GM21526 (cell line): Measurements from ENCODE around the gene GATB.

Source experiments
- ATAC-seq: cut with Tn5 transposase; IDR thresholded peaks from one replicate; pipeline ENCODE4 v1.9.1; 2021; ENCODE audit warnings: moderate library complexity; ENCODE audit not compliant: unreplicated experiment, low FRiP score

The GATB gene

DNA sequence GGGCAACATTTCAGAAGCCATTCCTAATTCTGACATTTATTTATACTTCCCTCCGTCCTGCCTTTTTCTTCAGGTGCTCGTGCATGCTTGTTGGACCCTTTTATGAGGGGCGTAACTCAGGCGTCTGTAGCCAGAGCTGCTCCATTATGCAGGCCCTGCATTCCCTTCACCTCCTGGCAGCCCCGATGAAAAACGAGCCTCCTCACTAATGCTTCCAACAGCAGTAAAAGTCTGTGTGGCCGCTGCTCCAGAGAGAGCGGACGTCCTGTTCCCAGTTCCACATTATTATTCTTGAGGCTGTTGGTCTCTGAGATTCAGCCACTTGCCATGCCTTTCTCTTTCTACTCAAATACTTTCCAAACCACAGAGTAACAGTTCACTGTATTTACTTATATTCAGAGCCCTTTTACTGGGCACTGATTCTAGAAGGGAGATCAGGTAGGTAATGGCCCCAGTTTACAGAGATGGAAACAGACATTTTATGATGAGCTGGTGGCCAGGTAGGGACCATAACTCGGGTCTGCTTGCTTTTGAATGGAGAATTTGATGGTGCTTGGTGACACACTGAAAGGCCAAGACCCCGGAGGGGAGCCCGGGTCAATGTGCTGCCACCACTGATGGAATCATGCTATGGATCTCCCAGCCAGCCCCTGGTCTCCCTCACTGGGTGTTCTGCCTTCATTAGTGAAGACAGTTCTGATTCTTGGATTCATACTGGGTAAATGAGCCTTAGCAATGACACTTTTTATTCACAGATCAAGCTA is 101.0 kb downstream of the GATB start:
- no peak for ATAC-seq

DNA sequence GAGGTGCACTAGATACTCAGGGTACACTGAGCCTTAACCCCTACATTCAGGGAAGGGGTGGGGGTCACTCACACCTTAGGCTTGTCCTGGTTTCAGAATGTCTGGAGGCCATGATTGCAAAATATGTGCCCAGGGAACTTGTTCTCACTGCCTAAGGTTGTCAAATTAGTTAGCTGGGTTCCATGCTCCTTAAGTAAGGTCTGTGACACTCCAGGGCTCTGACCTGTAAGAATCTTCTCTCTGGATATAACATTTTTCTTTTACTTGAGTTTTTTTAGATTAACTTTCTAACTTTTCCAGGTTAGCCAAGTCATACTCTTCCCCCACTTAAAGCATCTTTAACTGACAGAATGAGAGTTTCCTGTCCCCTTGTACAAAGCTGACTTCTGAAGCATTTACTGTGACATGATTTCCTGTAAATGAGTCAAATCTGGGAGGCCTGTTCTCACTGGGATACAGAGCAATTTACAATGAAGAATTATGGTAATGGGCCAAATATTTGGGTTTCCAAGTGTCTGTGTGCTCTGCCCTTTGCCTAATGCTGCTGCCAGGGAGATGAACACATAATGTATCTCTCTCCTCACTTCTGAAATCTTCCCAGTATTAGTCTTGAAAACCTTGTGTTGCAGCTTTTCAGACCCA is 101.7 kb downstream of the GATB start:
- no peak for ATAC-seq

- no peak for ATAC-seq
Observed at GRCh38 chr4:151657896-151658295, 102.9 kb downstream of the GATB start.

GRCh38 chr4:151656058-151656457 is 104.7 kb downstream of the GATB start:
- ATAC-seq = no peak

- ATAC-seq = no peak
Observed at GRCh38 chr4:151653548-151653918, 107.3 kb downstream of the GATB start.

GRCh38 chr4:151652841-151653547 is 107.8 kb downstream of the GATB start:
- ATAC-seq = no peak

DNA sequence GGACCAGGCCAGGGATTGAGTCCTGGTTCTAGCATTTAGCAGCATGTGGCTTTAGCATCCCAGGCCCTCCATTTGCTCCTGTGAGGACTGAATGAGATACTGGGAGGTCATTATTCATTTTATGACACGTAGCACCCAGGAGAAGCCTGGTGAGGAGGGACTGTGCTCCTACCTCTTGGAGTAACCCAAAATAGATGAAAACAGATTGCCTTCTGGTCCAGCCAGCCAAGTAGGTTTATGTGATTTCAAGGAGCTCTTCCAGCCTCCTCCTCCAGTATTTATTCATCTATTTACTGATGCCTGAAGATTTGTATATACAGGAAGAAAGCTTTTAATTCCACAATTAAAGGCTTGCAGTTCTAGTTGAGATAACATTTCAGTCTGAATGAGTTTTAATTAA is 109.3 kb downstream of the GATB start:
- ATAC-seq = no peak

GRCh38 chr4:151649479-151649878 is 111.3 kb downstream of the GATB start:
- no peak for ATAC-seq

GRCh38 chr4:151646322-151646721 is 114.5 kb downstream of the GATB start:
- ATAC-seq = no peak

DNA sequence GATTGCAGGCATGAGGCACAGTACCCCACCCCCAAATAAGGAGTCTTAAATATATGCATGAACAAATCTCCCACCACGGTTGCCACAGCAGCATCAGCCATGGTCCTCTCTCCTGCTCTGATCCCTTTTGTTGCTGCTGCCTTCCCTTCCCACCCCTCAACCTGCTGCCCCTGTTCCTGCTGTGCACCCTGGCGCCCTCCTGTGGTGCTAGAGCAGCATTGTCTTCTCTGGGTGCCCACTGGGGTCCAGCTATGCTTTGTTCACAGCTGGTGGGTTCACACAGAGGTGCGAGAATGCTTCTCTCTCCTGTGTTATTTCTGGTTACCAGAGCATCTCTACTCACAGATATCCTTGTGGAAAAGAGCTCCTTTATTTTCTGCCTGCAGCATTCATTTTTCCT is 116.2 kb downstream of the GATB start:
- ATAC-seq = no peak

DNA sequence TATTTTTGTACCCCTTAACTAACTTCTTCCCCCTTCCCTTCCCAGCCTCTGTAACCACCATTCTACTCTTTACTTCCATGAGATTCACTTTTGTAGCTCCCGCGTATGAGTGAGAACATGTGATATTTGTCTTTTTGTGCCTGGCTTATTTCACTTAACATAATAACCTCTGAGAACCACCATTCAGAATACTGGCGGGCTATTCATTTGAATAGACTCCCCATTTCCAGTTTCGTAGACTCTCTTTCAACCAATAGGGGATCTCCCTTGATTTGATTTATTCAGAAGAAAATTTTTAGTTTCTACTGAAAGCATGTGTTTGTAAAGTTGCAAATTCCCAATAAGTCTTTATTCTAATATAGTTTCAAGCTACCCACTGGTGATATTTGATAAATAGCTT is 117.2 kb downstream of the GATB start:
- no peak for ATAC-seq

- no peak for ATAC-seq
Observed at GRCh38 chr4:151641983-151642382, 118.8 kb downstream of the GATB start.

- ATAC-seq = no peak
Observed at GRCh38 chr4:151641167-151641566, 119.6 kb downstream of the GATB start.

GRCh38 chr4:151640381-151640780 is 120.4 kb downstream of the GATB start:
- no peak for ATAC-seq

- ATAC-seq = no peak
Observed at GRCh38 chr4:151638295-151638858, 122.4 kb downstream of the GATB start.

DNA sequence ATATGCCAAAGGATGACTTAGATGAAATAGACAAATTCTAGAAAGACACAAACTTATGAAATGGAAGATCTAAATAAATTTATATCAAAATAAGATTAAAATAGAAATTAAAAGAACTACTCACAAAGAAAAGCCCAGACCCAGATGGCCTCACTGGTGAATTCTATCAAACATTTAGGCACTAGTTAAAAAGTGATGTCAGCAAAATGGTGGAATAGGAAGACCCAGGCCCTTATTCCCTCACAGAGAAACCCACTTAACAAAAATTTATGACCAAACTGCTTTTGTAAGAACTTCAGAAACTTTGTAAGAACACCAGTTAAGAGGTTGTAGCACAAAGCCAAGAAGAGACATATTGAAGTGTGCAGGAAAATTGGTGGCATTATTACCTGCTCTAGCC is 129.5 kb downstream of the GATB start:
- no peak for ATAC-seq

DNA sequence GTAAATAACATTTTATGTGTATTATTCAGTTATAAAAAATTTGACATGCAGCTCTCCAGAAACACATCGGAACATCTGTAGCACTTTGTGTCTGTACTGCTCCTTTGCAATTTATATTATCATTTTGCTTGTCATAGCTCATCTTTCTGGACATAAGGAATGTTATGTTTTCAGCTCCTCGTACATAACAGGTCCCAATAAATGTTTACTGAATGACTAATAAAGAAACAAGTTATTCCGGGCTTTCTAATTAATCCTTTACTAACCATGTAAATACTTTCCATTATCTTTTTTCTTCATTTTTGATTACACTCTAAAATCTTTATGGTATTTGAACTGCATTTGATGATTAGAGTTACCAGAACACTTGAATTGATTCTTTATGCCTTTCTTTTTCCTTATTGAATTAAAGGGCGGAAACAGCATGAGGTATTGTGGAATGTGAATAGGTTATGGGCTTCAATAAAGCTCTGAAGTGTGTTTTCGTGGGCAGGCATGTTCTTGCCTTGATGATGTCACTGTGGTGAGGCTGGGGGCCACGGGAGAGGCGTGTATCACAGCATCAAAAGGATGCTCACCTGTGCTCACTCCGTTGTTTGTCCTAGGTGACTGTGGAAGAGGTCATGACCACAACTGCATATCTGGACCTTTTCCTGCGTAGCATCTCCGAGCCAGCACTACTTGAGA is 131.6 kb downstream of the GATB start:
- ATAC-seq = no peak

DNA sequence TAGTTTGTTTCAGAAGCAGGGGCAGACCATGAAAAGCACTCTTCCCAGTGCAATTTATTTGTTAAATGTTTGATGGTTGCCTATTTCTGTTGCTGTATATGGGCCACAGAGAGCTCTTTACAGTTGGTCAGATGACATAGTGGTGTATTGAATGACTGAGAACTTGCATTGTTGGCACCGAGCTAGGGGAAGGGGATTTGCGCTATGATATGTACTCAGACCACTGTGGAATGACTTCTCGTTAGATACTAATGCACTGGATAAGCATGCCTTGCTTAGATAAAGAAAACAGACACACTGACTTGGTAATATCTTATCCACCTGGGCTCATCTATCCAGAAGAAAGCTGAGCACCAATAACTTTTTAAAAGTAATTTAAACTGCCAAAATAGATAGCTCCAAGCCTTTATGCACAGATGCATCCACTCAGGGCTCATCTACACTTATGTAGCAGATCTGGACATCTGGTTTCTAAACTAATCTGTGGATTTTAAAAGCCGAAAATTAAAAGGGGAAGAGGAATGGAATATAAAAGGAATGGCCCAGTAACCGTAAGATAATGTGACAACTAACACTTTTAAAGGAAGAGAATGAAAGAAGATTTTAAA is 132.7 kb downstream of the GATB start:
- no peak for ATAC-seq

GRCh38 chr4:151627491-151627890 is 133.3 kb downstream of the GATB start:
- ATAC-seq = no peak

DNA sequence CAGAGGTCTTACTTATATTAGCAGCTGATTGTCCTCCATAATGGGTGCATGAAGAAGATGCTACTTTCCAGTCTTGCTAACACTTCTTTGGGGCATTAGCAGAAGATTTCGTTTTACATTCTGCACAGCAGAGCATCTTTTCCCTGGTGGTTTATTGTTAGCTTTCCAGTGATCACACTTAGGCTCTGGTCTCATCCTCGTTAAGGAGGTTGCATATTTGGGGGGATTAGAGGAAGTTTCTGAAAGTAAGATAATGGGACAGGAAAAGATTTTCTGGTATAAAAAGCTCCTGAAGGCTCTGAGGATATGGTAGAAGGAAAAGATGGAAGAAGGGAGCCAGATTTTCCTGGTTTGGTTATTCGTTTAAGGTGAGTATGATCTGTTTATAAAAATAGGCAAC is 134.1 kb downstream of the GATB start:
- no peak for ATAC-seq
